ENCODE measurements around the gene INCA1. TPM values are rescaled to one million over a fixed set of nuclear protein-coding genes. Genes with fewer than 3 reads are reported as not detected.
A peak's percentile ranks its signal among the peaks of the same experiment; 100 is the strongest.

Gene INCA1
- total RNA-seq, 1 experiment from 2014 or later = 1.3 TPM

GRCh38 chr17:5027299-5027698, 30.0 kb upstream of the INCA1 start:
- no peak overlapping the region for H3K18ac ChIP-seq (ENCODE audit: insufficient read length, low read depth, low read length)
- H2BK15ac ChIP-seq (ENCODE audit: low read depth, low read length) = no peak overlapping the region
- H3K9ac ChIP-seq (ENCODE audit: extremely low read depth, insufficient read length, low read length) = no peak overlapping the region
- H4K91ac ChIP-seq (ENCODE audit: insufficient read length, low read depth, low read length) = no peak overlapping the region
- Mint-ChIP-seq H3K27ac (no peak overlapping the region), H3K4me1 (peaks cover 0 to 3% of the 10 kb centered on the region in 2 experiments; a peak in 1 of 4 replicates), H3K27me3 (ENCODE audit: low read depth) (peaks cover 31% of the 10 kb centered on the region), H3K9me3 (no peaks in the 10 kb centered on the region), H3K36me3 (ENCODE audit: insufficient read depth in 1 of 3, low read depth in 3 of 3) (peaks cover 10 to 23% (median 17%) of the 10 kb centered on the region in 3 experiments), H3K4me3 (no peak overlapping the region)
- no peak overlapping the region for H2BK5ac ChIP-seq (ENCODE audit: insufficient read length, low read length)
- H3K4me2 ChIP-seq (ENCODE audit: insufficient read depth, insufficient read length, low read length) = no peak overlapping the region
- no peak overlapping the region for H2BK120ac ChIP-seq (ENCODE audit: low read depth, low read length, poor library complexity, severe bottlenecking)
- DNase-seq = no peak
- H2AFZ ChIP-seq (ENCODE audit: low read length) = no peak overlapping the region
- peaks cover 2% of the 10 kb centered on the region; the same call in 1 of the 2 replicates for H3K27me3 ChIP-seq (ENCODE audit: insufficient read depth, low read length)
- no peak overlapping the region for H4K8ac ChIP-seq (replicated peaks; ENCODE audit: insufficient read length, low read depth, low read length)
- no peaks in the 10 kb centered on the region for H3K23me2 ChIP-seq (ENCODE audit: insufficient read length, low read depth, low read length, poor library complexity, severe bottlenecking)
- 0 out of 3 replicates have a peak, but pooled peaks have one; percentile 9 for TF ChIP-seq CTCF (conservative IDR thresholded peaks at IDR 0.05)
- H3K79me1 ChIP-seq (ENCODE audit: insufficient read depth, low read depth, low read length, poor library complexity, severe bottlenecking) = no peaks in the 10 kb centered on the region
- H3K27ac ChIP-seq (ENCODE audit: insufficient read length, low read depth, low read length) = no peak overlapping the region
- H3T11ph ChIP-seq (ENCODE audit: low read length) = no peak overlapping the region
- H3K9me3 ChIP-seq (ENCODE audit: control insufficient read depth, low read depth, low read length) = no peaks in the 10 kb centered on the region
- H4K20me1 ChIP-seq (ENCODE audit: control insufficient read depth, insufficient read depth, insufficient read length) = no peaks in the 10 kb centered on the region
- no peak overlapping the region for H3K4ac ChIP-seq (ENCODE audit: low read depth, low read length)
- H3K14ac ChIP-seq (ENCODE audit: insufficient read depth, low read length) = no peak overlapping the region
- no CpG with 5 or more reads among the region's 6 CpGs for WGBS (ENCODE audit: extremely low coverage, insufficient read length, low lambda C conversion rate)
- H3K23ac ChIP-seq (ENCODE audit: insufficient read length, low read depth, low read length) = no peak overlapping the region
- H2BK20ac ChIP-seq (ENCODE audit: low read depth, low read length, poor library complexity, severe bottlenecking) = no peak overlapping the region
- H3K79me2 ChIP-seq (ENCODE audit: insufficient read depth, low read length) = no peaks in the 10 kb centered on the region
- no peak overlapping the region for H2BK12ac ChIP-seq (ENCODE audit: insufficient read length, low read depth, low read length)
- H2AK5ac ChIP-seq (ENCODE audit: insufficient read length, low read length) = no peak overlapping the region
- no peak overlapping the region for H3K56ac ChIP-seq (ENCODE audit: insufficient read length, low read depth, low read length)
- no peaks in the 10 kb centered on the region for H3K4me1 ChIP-seq (ENCODE audit: insufficient read depth, low read length)
- H4K5ac ChIP-seq (ENCODE audit: insufficient read length, low read depth, low read length) = no peak overlapping the region

All from H9 (cell line).